GM23338 (cell line): Measurements from ENCODE around the gene CCDC38. TPM values are rescaled to one million over a fixed set of nuclear protein-coding genes. Genes with fewer than 3 reads are reported as not detected.

ENCODE experiments used
- ATAC-seq: fragments of 200-7000 bp; cut with Tn5 transposase; 3 replicates; pipeline ENCODE4 v1.9.1; 2020
- DNase-seq: peaks from one replicate; pipeline ENCODE4 v3.0.0-alpha.2; 2015; ENCODE audit warnings: low spot score
- H2AFZ ChIP-seq: fragments of 200-600 bp; sonication (generic); 2 replicates; pipeline ENCODE4 v1.8.0; 2016; ENCODE audit warnings: antibody characterized with exemption, mild to moderate bottlenecking, moderate library complexity
- H3F3A ChIP-seq: fragments of 200-600 bp; sonication (generic); replicated peaks from 2 replicates; pipeline ENCODE4 v1.8.0; 2017; ENCODE audit warnings: antibody characterized with exemption, mixed run types, low read depth
- H3K27ac ChIP-seq: fragments of 200-600 bp; sonication (generic); 2 replicates; pipeline ENCODE4 v1.6.1; 2016; ENCODE audit warnings: low read depth
- H3K27me3 ChIP-seq: fragments of 200-600 bp; sonication (generic); 2 replicates; pipeline ENCODE4 v1.8.0; 2016; ENCODE audit warnings: mild to moderate bottlenecking, mixed run types, moderate library complexity; ENCODE audit not compliant: insufficient read depth
- H3K36me3 ChIP-seq: fragments of 200-600 bp; sonication (generic); 2 replicates; pipeline ENCODE4 v1.8.0; 2016; ENCODE audit warnings: mild to moderate bottlenecking; ENCODE audit not compliant: insufficient read depth
- H3K4me1 ChIP-seq: fragments of 200-600 bp; sonication (generic); 2 replicates; pipeline ENCODE4 v1.8.0; 2016; ENCODE audit warnings: mild to moderate bottlenecking, moderate library complexity; ENCODE audit not compliant: insufficient read depth
- H3K4me2 ChIP-seq: fragments of 200-600 bp; sonication (generic); 2 replicates; pipeline ENCODE4 v1.7.1; 2017; ENCODE audit warnings: mixed run types
- H3K4me3 ChIP-seq: fragments of 200-600 bp; sonication (generic); 2 replicates; pipeline ENCODE4 v1.6.1; 2016; ENCODE audit warnings: mixed run types
- H3K79me2 ChIP-seq: fragments of 200-600 bp; sonication (generic); replicated peaks from 2 replicates; pipeline ENCODE4 v1.8.0; 2017; ENCODE audit warnings: mild to moderate bottlenecking; ENCODE audit not compliant: insufficient read depth
- H3K9me2 ChIP-seq: fragments of 200-600 bp; sonication (generic); 2 replicates; pipeline ENCODE4 v1.8.0; 2017; ENCODE audit not compliant: insufficient read depth
- H4K20me1 ChIP-seq: fragments of 200-600 bp; sonication (generic); replicated peaks from 2 replicates; pipeline ENCODE4 v1.8.0; 2017; ENCODE audit warnings: mild to moderate bottlenecking; ENCODE audit not compliant: insufficient read depth
- H3K27ac Mint-ChIP-seq: 2 replicates; pipeline ENCODE4 v1.8.0; 2020; ENCODE audit warnings: inconsistent platforms, mild to moderate bottlenecking, moderate library complexity, mixed read lengths
- H3K27me3 Mint-ChIP-seq: 3 replicates; pipeline ENCODE4 v1.8.0; 2022; ENCODE audit warnings: low read depth, mild to moderate bottlenecking, moderate library complexity, mixed read lengths, inconsistent platforms; ENCODE audit not compliant: insufficient read depth, poor library complexity
- H3K36me3 Mint-ChIP-seq: 3 replicates; pipeline ENCODE4 v1.8.0; 2021; ENCODE audit warnings: low read depth, mild to moderate bottlenecking, inconsistent platforms, moderate library complexity, mixed read lengths
- H3K4me1 Mint-ChIP-seq: 3 replicates; pipeline ENCODE4 v1.8.0; 2020; ENCODE audit warnings: mild to moderate bottlenecking, inconsistent platforms, mixed read lengths
- H3K4me3 Mint-ChIP-seq: 3 replicates; pipeline ENCODE4 v1.8.0; 2021; ENCODE audit warnings: moderate library complexity, mild to moderate bottlenecking, inconsistent platforms, mixed read lengths
- H3K9me3 Mint-ChIP-seq: 3 replicates; pipeline ENCODE4 v1.8.0; 2020; ENCODE audit warnings: moderate library complexity, mild to moderate bottlenecking, inconsistent platforms, mixed read lengths
- CREB1 ChIP-seq: fragments of 250-450 bp; sonication (Bioruptor Pico); IDR thresholded peaks from 2 replicates; pipeline ENCODE4 v1.5.0; 2020; ENCODE audit warnings: low read depth, mild to moderate bottlenecking, moderate library complexity
- ETS1 ChIP-seq: IDR thresholded peaks from 2 replicates; pipeline ENCODE4 v1.6.1; 2016; ENCODE audit warnings: antibody characterized with exemption
- EZH2 ChIP-seq: fragments of 200-600 bp; sonication (generic); IDR thresholded peaks from one replicate; pipeline ENCODE4 v1.8.0; 2017; ENCODE audit warnings: antibody characterized with exemption, mild to moderate bottlenecking, low read depth; ENCODE audit not compliant: unreplicated experiment
- EZH2phosphoT487 ChIP-seq: fragments of 200-600 bp; sonication (generic); IDR thresholded peaks from one replicate; pipeline ENCODE4 v1.8.1; 2018; ENCODE audit warnings: antibody characterized with exemption; ENCODE audit not compliant: unreplicated experiment
- POLR2AphosphoS5 ChIP-seq: IDR thresholded peaks from 2 replicates; pipeline ENCODE4 v1.6.1; 2016; ENCODE audit warnings: antibody characterized with exemption, low read depth
- STAT1 ChIP-seq: IDR thresholded peaks from one replicate; pipeline ENCODE4 v1.6.1; 2016; ENCODE audit warnings: antibody characterized with exemption; ENCODE audit not compliant: unreplicated experiment
- ZNF114 ChIP-seq: fragments of 250-450 bp; sonication (Bioruptor Pico); IDR thresholded peaks from 2 replicates; pipeline ENCODE4 v1.5.0; 2020; ENCODE audit warnings: mild to moderate bottlenecking, moderate library complexity
- ZNF331 ChIP-seq: fragments of 250-450 bp; sonication (Bioruptor Pico); IDR thresholded peaks from 2 replicates; pipeline ENCODE4 v1.5.0; 2020; ENCODE audit warnings: low read depth, mild to moderate bottlenecking, moderate library complexity
- ZNF462 ChIP-seq: fragments of 250-450 bp; sonication (Bioruptor Pico); IDR thresholded peaks from 2 replicates; pipeline ENCODE4 v1.5.0; 2020; ENCODE audit warnings: mild to moderate bottlenecking, moderate library complexity
- polyA plus RNA-seq: library from polyadenylated mRNA; unstranded; fragments of >200 nt; fragmentation: Nextera tagmentation; extraction: Ambion mirVana; gene quantifications from 2 replicates; pipeline ENCODE4 v1.2.1, GENCODE V29; 2016
- total RNA-seq: library from RNA; depleted of rRNA; stranded (reverse); fragments of >200 nt; shearing (Covaris generic); gene quantifications from 2 replicates; pipeline ENCODE4 v1.2.3, GENCODE V29; 2014

CCDC38 gene
- total and polyA plus RNA-seq, 2 experiments from 2014 or later, result not detected

DNA sequence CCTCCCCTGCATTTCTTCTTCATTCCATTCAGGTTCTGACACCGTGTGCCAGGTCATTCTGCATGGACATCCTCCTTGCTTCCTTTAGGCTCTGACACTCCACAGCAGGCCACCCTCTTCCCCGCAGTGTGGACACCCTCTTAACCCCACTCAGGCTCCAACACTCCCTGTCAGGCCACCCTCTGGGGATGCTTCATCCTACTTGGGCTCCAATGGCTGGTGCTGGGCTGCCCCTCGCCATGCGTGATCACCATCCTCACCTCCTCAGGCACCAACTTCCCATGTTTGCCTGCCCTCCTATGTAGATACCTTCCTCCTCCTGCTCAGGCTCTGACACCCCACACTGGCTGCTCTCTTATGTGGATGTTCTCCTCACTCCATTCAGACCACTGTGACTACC is 90.3 kb downstream of the CCDC38 start:
- Histone ChIP-seq H3K27me3 (no peaks in the 10 kb centered on the region), H3F3A (no peaks in the 10 kb centered on the region), H4K20me1 (no peaks in the 10 kb centered on the region), H3K4me3 (no peak overlapping the region), H3K27ac (no peak overlapping the region), H3K4me1 (peaks cover 12% of the 10 kb centered on the region; the same call in 1 of the 2 replicates), H3K9me2 (no peaks in the 10 kb centered on the region), H2AFZ (no peak overlapping the region), H3K79me2 (no peaks in the 10 kb centered on the region), H3K36me3 (no peaks in the 10 kb centered on the region), H3K4me2 (no peak overlapping the region)
- H3K27me3 Mint-ChIP-seq, result peaks cover 3% of the 10 kb centered on the region
- DNase-seq, result no peak
- TF ChIP-seq POLR2AphosphoS5 (no peak), ETS1 (no peak), ZNF462 (CRISPR knock-in tag) (no peak), CREB1 (no peak), EZH2 (no peak), ZNF331 (CRISPR knock-in tag) (no peak), ZNF114 (CRISPR knock-in tag) (no peak), STAT1 (no peak), EZH2phosphoT487 (no peak)
- H3K9me3 Mint-ChIP-seq, result no peaks in the 10 kb centered on the region
- peaks cover 11% of the 10 kb centered on the region; the same call in 2 of the 3 replicates for H3K4me1 Mint-ChIP-seq
- ATAC-seq, result no peak
- no peak overlapping the region for H3K4me3 Mint-ChIP-seq
- H3K27ac Mint-ChIP-seq, result no peak overlapping the region
- no peaks in the 10 kb centered on the region for H3K36me3 Mint-ChIP-seq
